K562 (cell line): ENCODE measurements around the gene ZYG11A. TPM values are rescaled to one million over a fixed set of nuclear protein-coding genes. Genes with fewer than 3 reads are reported as not detected.

Source experiments
- ATAC-seq: fragments of 200-7000 bp; cut with Tn5 transposase; 3 replicates; pipeline ENCODE4 v1.9.1; 2020; ENCODE audit warnings: moderate library complexity
- BruUV-seq: library from RNA; stranded (reverse); fragments of 400-500 nt; replicated peaks from 2 replicates; lab custom pipeline; 2021; lab: Mats Ljungman, UMichigan
- CTCF ChIA-PET: fragments of 300-600 bp; formaldehyde crosslinking; extraction: SDS; loops from one replicate; lab custom pipeline; 2021; ENCODE audit warnings: low intra/inter-chr PET ratio; lab: Yijun Ruan, JAX
- POLR2A ChIA-PET: fragments of 300-600, 350-650 bp; sonication (Branson Sonifier 250); formaldehyde crosslinking; extraction: SDS; loops from one replicate; lab custom pipeline; 2021; ENCODE audit warnings: antibody characterized with exemption, inconsistent platforms; lab: Yijun Ruan, JAX
- DNase-seq, 4 experiments: peaks; one replicate each; pipeline versions ENCODE4 v3.0.0 to v3.0.0-alpha.2; 2011 to 2018; ENCODE audit warnings: low spot score in 3 of 4, mixed read lengths in 3 of 4; ENCODE audit errors: extremely low read depth in 1 of 4
- FAIRE-seq: peaks from 2 replicates; lab custom pipeline; 2011; peaks lifted over from hg19 to GRCh38; lab: Jason Lieb, UNC
- H2AFZ ChIP-seq: 2 replicates; pipeline ENCODE4 v1.6.0; 2011; ENCODE audit warnings: low read depth, low read length, control low read depth, inconsistent platforms
- H3K27ac ChIP-seq: fragments of 200-600 bp; 3 replicates; pipeline ENCODE4 v1.8.0; 2011; ENCODE audit warnings: low read depth, mild to moderate bottlenecking, control low read depth, inconsistent platforms, low read length, moderate library complexity, mixed read lengths; ENCODE audit errors: extremely low read depth
- H3K27me3 ChIP-seq, 2 experiments: fragments of 300-600 bp in 1 of 2; 2 replicates in 1 of 2; 3 replicates in 1 of 2; pipeline versions ENCODE4 v1.6.0 to v1.8.0; 2011; ENCODE audit warnings: inconsistent platforms in 2 of 2, low read length in 2 of 2, mild to moderate bottlenecking in 1 of 2, mixed read lengths in 1 of 2, moderate library complexity in 1 of 2; ENCODE audit not compliant: control insufficient read depth in 2 of 2, insufficient read depth in 2 of 2
- H3K36me3 ChIP-seq: fragments of 300-600 bp; 3 replicates; pipeline ENCODE4 v1.8.0; 2011; ENCODE audit warnings: mild to moderate bottlenecking, low read length, inconsistent platforms; ENCODE audit not compliant: control insufficient read depth, insufficient read depth
- H3K4me1 ChIP-seq, 2 experiments: fragments of 200-600 bp in 1 of 2; replicated peaks in 1 of 2; 2 replicates in 1 of 2; 3 replicates in 1 of 2; pipeline versions ENCODE4 v1.5.1 to v1.8.0; 2011; ENCODE audit warnings: inconsistent platforms in 2 of 2, low read length in 2 of 2, mild to moderate bottlenecking in 1 of 2, mixed read lengths in 1 of 2, moderate library complexity in 1 of 2; ENCODE audit not compliant: control insufficient read depth in 2 of 2, insufficient read depth in 2 of 2
- H3K4me2 ChIP-seq: 2 replicates; pipeline ENCODE4 v1.6.1; 2011; ENCODE audit warnings: low read length, control low read depth, inconsistent platforms, mixed read lengths; ENCODE audit not compliant: insufficient read depth
- H3K4me3 ChIP-seq: fragments of 200-600 bp; sonication (generic), shearing (Covaris generic); 2 replicates; pipeline ENCODE4 v1.5.1; 2016; ENCODE audit warnings: control low read depth, inconsistent platforms
- H3K79me2 ChIP-seq: fragments of 200-600 bp; 3 replicates; pipeline ENCODE4 v1.8.0; 2011; ENCODE audit warnings: low read length, inconsistent platforms; ENCODE audit not compliant: control insufficient read depth, insufficient read depth
- H3K9ac ChIP-seq, 2 experiments: 2 replicates each; pipeline versions ENCODE4 v1.6.0 to v1.6.1; 2011; ENCODE audit warnings: low read depth in 2 of 2, low read length in 2 of 2, control low read depth in 1 of 2, inconsistent platforms in 1 of 2, mild to moderate bottlenecking in 1 of 2, mixed read lengths in 1 of 2; ENCODE audit not compliant: insufficient read depth in 1 of 2
- H3K9me1 ChIP-seq: one replicate; pipeline ENCODE4 v1.6.0; 2011; ENCODE audit warnings: inconsistent platforms, mild to moderate bottlenecking, low read length, moderate library complexity; ENCODE audit not compliant: control insufficient read depth, insufficient read depth
- H3K9me3 ChIP-seq: replicated peaks from 2 replicates; pipeline ENCODE4 v1.5.1; 2011; ENCODE audit warnings: low read depth, low read length, inconsistent platforms; ENCODE audit not compliant: control insufficient read depth, insufficient read depth
- H4K20me1 ChIP-seq: replicated peaks from 2 replicates; pipeline ENCODE4 v1.6.1; 2011; ENCODE audit warnings: low read length, inconsistent platforms, mixed read lengths; ENCODE audit not compliant: control insufficient read depth, insufficient read depth
- CREM ChIP-seq: IDR thresholded peaks from 2 replicates; pipeline ENCODE4 v1.6.1; 2014; ENCODE audit warnings: antibody characterized with exemption, low read depth
- LARP7 ChIP-seq: fragments of 450-650 bp; IDR thresholded peaks from 2 replicates; pipeline ENCODE4 v1.6.1; 2016
- NFE2 ChIP-seq: IDR thresholded peaks from 2 replicates; pipeline ENCODE4 v1.6.1; 2014; ENCODE audit warnings: antibody characterized with exemption, low read depth
- STAT5B ChIP-seq: fragments of 250-450 bp; sonication (Bioruptor Pico); IDR thresholded peaks from 2 replicates; pipeline ENCODE4 v1.8.0; 2021; ENCODE audit warnings: mild to moderate bottlenecking, inconsistent platforms
- ZBTB12 ChIP-seq: fragments of 250-450 bp; sonication (Bioruptor Pico); IDR thresholded peaks from 2 replicates; pipeline ENCODE4 v1.4.0; 2020
- ZNF224 ChIP-seq: sonication (generic); formaldehyde crosslinking; IDR thresholded peaks from 2 replicates; pipeline ENCODE4 v1.8.0; 2022; ENCODE audit warnings: mild to moderate bottlenecking, missing genetic modification reagents
- WGBS: fragments of 100-300 bp; shearing (Covaris generic); methylation state at CpG from one replicate; pipeline ENCODE4 v1.1.6; 2016; ENCODE audit warnings: low coverage, mixed read lengths; ENCODE audit not compliant: insufficient coverage; ENCODE audit errors: missing lambda C conversion rate; 5-methylcytosine and 5-hydroxymethylcytosine counted together
- in situ Hi-C: fragments of 300-500 bp; cut with MboI; formaldehyde crosslinking; loops from 4 replicates; pipeline ENCODE4 v1.15.0; 2018; ENCODE audit warnings: inconsistent platforms, mixed read lengths
- intact Hi-C: fragments of 100-400 bp; cut with micrococcal nuclease; formaldehyde crosslinking; loops from 2 replicates; pipeline ENCODE4 v1.14.2; 2022
- polyA plus RNA-seq, 8 experiments: library from polyadenylated mRNA; depleted of rRNA in 4 of 8; stranded (reverse) in 5 of 8; unstranded in 3 of 8; fragments of >200 nt; fragmentation: Nextera tagmentation in 2 of 8; fragmentation: Illumina TruSeq in 1 of 8; extraction: Ambion mirVana in 2 of 8; extraction: Trizol in 1 of 8; gene quantifications; 2 replicates each; pipeline versions ENCODE4 v1.2.1 to v1.2.3, GENCODE V29; 2011 to 2014; ENCODE audit warnings: inconsistent platforms in 1 of 8, missing spikeins in 1 of 8
- total RNA-seq, 7 experiments: library from RNA; depleted of rRNA in 6 of 7; stranded (reverse); fragments of >200 nt in 6 of 7; fragmentation: Illumina TruSeq in 2 of 7; extraction: Trizol in 2 of 7; gene quantifications; 2 replicates each; pipeline versions ENCODE4 v1.2.1 to v1.2.3, GENCODE V29; 2011 to 2021; ENCODE audit warnings: low replicate concordance in 1 of 7

ZYG11A gene
- total and polyA plus RNA-seq, 9 of the 15 experiments (the other 6 are each of a cell fraction or from before 2014, with no cell fraction given) = 4.5 to 21.9 (median 14.0) TPM

- Histone ChIP-seq H3K27ac (no peak overlapping the region), H3K4me3 (no peak overlapping the region), H3K79me2 (peaks cover 46% of the 10 kb centered on the region), H2AFZ (no peak overlapping the region), H3K36me3 (peaks cover 65% of the 10 kb centered on the region), H3K9ac (no peak overlapping the region), H3K27me3 (no peaks in the 10 kb centered on the region), H3K9me3 (no peaks in the 10 kb centered on the region), H3K9me1 (no peaks in the 10 kb centered on the region), H3K4me1 (peaks cover 3 to 5% of the 10 kb centered on the region in 2 experiments; a peak in 1 of 5 replicates), H4K20me1 (0 out of 2 replicates have a peak, but pooled peaks cover 4% of the 10 kb centered on the region), H3K4me2 (no peak overlapping the region)
- ChIA-PET POLR2A (interaction anchor here (0.9 to 1.8 kb wide), 6 partner anchors 9 to 17 kb away, joined by 3 to 7 read pairs (median 5); partner anchors contain the start of gene ZYG11A), CTCF (no interaction called here)
- BruUV-seq = no TSS peak
- DNase-seq = no peak
- in situ Hi-C loops = no loop called here
- no peak for FAIRE-seq
- no peak for ATAC-seq
- intact Hi-C loops = no loop called here
- WGBS = 92% methylated on average over 4 of the region's 4 CpGs
- no peak for TF ChIP-seq ZBTB12 (CRISPR knock-in tag)
- TF ChIP-seq LARP7 = no peak
- TF ChIP-seq STAT5B (CRISPR knock-in tag) = no peak
- no peak for TF ChIP-seq ZNF224 (CRISPR knock-in tag)
- TF ChIP-seq CREM = no peak
- TF ChIP-seq NFE2 = no peak
Measured at GRCh38 chr1:52857443-52857842, 14.9 kb downstream of the ZYG11A start.
